Measurements from ENCODE around the gene WDR81. TPM values are rescaled to one million over a fixed set of nuclear protein-coding genes. Genes with fewer than 3 reads are reported as not detected.
A peak's percentile ranks its signal among the peaks of the same experiment; 100 is the strongest.

The WDR81 gene
- total and polyA plus RNA-seq, 7 experiments from 2014 or later: 9.8 to 55.1 (median 36.6) TPM

DNA sequence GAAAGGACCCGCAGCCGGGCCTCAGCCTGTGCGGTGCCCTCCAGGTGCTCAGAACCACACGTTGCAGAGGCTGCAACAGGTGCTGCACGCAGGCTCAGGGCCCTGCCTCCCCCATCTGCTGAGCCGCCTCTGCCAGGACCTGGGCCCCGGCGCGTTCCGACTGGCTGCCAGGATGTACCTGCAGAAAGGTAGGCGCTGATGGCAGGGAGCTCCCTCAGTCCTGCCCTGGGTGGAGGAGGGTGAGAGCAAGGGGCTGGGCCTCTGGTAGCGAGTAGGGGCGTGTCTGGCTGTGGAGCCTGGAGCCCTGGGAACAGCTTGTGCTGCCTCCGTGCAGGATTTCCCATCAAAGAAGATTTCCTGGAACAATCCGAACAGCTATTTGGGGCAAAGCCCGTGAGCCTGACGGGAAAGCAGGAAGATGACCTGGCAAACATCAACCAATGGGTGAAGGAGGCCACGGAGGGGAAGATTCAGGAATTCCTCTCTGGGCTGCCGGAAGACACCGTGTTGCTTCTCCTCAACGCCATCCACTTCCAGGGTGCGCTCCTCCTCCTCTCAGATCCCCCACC is 22.6 kb downstream of the WDR81 start:
- intact Hi-C loops (cut with micrococcal nuclease): no loop called here
- Histone ChIP-seq H3K27me3 (ENCODE audit: control insufficient read depth in 2 of 2, insufficient read depth in 2 of 2, low read length in 2 of 2) (no peaks in the 10 kb centered on the region), H3K9me3 (ENCODE audit: control insufficient read depth in 2 of 3, low read length in 3 of 3) (no peaks in the 10 kb centered on the region), H3K4me3 (ENCODE audit: low read length) (no peak overlapping the region), H3K4me1 (ENCODE audit: control insufficient read depth in 2 of 2, insufficient read depth in 2 of 2, low read length in 2 of 2) (no peaks in the 10 kb centered on the region), H3K27ac (ENCODE audit: low read depth, low read length) (no peak overlapping the region), H3K36me3 (ENCODE audit: control insufficient read depth in 2 of 3, insufficient read depth in 3 of 3, low read length in 3 of 3) (no peaks in the 10 kb centered on the region)
- POLR2A ChIA-PET: interaction anchor here (0.7 kb wide), 1 partner anchor 16 kb away, joined by 4 read pairs; no protein-coding TSS in a partner anchor
- Mint-ChIP-seq H3K36me3 (no peaks in the 10 kb centered on the region), H3K27ac (no peak overlapping the region), H3K4me3 (no peak overlapping the region), H3K9me3 (no peaks in the 10 kb centered on the region), H3K4me1 (peaks cover 0 to 3% (median 0%) of the 10 kb centered on the region in 7 donors), H3K27me3 (no peaks in the 10 kb centered on the region)
- DNase-seq: no peak
- CTCF ChIA-PET: no interaction called here
- ATAC-seq: no peak

DNA sequence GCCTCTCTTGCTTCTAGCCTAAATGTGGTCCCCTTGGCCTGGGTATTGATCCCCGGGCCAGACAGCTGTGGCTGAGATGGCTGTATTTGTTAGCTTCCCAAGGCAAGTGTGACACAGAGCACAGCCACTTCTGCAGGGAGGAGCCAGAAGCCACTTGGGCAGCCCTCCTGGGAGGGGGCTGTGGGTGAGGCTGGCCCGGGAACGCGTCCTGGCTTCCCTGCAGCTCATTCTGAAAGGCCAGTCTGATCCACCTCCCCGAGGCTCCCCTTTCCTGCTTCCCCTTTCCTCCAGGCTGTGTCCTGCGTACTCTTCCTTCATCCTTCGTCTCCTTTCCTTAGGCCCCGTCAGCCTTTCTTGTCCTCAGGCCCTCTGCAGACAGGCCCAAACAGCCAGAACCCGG is 26.1 kb downstream of the WDR81 start:
- Histone ChIP-seq H3K9me3 (ENCODE audit: control insufficient read depth in 2 of 3, low read length in 3 of 3) (no peaks in the 10 kb centered on the region), H3K27me3 (ENCODE audit: control insufficient read depth in 2 of 2, insufficient read depth in 2 of 2, low read length in 2 of 2) (no peaks in the 10 kb centered on the region), H3K27ac (ENCODE audit: low read depth, low read length) (no peak overlapping the region), H3K4me3 (ENCODE audit: low read length) (no peak overlapping the region), H3K36me3 (ENCODE audit: control insufficient read depth in 2 of 3, insufficient read depth in 3 of 3, low read length in 3 of 3) (no peaks in the 10 kb centered on the region), H3K4me1 (ENCODE audit: control insufficient read depth in 2 of 2, insufficient read depth in 2 of 2, low read length in 2 of 2) (no peaks in the 10 kb centered on the region)
- no peak for ATAC-seq
- intact Hi-C loops (cut with micrococcal nuclease): no loop called here
- Mint-ChIP-seq H3K36me3 (no peaks in the 10 kb centered on the region), H3K27ac (no peak overlapping the region), H3K9me3 (no peaks in the 10 kb centered on the region), H3K4me1 (peaks cover 0 to 8% (median 0%) of the 10 kb centered on the region in 7 donors), H3K27me3 (no peaks in the 10 kb centered on the region), H3K4me3 (no peak overlapping the region)
- CTCF ChIA-PET: no interaction called here
- DNase-seq: no peak
- POLR2A ChIA-PET: interaction anchor here (0.7 kb wide), 1 partner anchor 12 kb away, joined by 3 read pairs; the partner anchor contains the start of gene SERPINF1

DNA sequence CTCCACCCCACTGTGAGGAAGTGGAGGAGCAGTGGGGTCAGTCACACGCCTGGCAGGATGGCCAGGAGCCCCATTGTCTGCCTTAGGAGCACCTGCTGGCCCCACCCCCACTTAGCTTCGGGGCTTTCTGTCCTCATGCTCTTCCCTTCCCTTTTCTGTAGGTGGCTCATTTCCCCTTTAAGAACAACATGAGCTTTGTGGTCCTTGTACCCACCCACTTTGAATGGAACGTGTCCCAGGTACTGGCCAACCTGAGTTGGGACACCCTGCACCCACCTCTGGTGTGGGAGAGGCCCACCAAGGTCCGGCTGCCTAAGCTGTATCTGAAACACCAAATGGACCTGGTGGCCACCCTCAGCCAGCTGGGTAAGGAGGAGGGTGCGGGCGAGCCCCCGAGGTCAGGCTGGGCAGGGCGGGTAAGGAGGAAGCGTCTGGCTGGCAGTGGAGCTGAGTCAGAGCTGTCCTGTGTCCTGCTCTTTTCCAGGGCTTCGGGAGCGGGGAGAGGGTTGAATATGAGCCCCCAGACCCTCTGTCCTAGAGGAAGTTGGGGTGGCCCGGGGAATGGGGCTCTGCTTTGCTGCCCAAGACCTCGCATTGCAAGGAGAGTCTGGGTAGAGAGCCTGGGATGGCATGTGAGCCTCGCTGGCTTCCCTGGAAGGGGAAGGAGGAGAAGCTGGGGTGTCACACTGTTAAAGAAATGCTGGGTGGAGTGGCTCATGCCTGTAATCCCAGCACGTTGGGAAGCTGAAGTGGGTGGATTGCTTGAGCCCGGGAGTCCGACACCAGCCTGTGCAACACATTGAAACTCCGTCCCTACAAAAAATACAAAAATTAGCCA is 28.1 kb downstream of the WDR81 start:
- no peaks in the 10 kb centered on the region for H3K36me3 Mint-ChIP-seq
- H3K4me1 ChIP-seq (ENCODE audit: control insufficient read depth in 2 of 2, insufficient read depth in 2 of 2, low read length in 2 of 2): no peaks in the 10 kb centered on the region
- H3K36me3 ChIP-seq (ENCODE audit: control insufficient read depth in 2 of 3, insufficient read depth in 3 of 3, low read length in 3 of 3): no peaks in the 10 kb centered on the region
- H3K9me3 ChIP-seq (ENCODE audit: control insufficient read depth in 2 of 3, low read length in 3 of 3): no peaks in the 10 kb centered on the region
- no peaks in the 10 kb centered on the region for H3K9me3 Mint-ChIP-seq
- no peaks in the 10 kb centered on the region for H3K27me3 ChIP-seq (ENCODE audit: control insufficient read depth in 2 of 2, insufficient read depth in 2 of 2, low read length in 2 of 2)
- ChIA-PET CTCF (no interaction called here), POLR2A (interaction anchor here (1.5 to 2.3 kb wide), 2 partner anchors 11 to 14 kb away, joined by 4 to 6 read pairs; no protein-coding TSS in a partner anchor)
- ATAC-seq (peak; percentile 67), DNase-seq (no peak)
- H3K27ac ChIP-seq (ENCODE audit: low read depth, low read length): no peak overlapping the region
- intact Hi-C loops (cut with micrococcal nuclease): no loop called here
- H3K4me1 Mint-ChIP-seq: peaks cover 0 to 8% (median 0%) of the 10 kb centered on the region in 7 donors
- H3K4me3 ChIP-seq (ENCODE audit: low read length): no peak overlapping the region
- peaks cover 0 to 3% (median 0%) of the 10 kb centered on the region in 5 donors for H3K27me3 Mint-ChIP-seq
- no peak overlapping the region for H3K4me3 Mint-ChIP-seq
- peak overlapping the region in 2 of 9 donors; percentile 45 to 74 for H3K27ac Mint-ChIP-seq

DNA sequence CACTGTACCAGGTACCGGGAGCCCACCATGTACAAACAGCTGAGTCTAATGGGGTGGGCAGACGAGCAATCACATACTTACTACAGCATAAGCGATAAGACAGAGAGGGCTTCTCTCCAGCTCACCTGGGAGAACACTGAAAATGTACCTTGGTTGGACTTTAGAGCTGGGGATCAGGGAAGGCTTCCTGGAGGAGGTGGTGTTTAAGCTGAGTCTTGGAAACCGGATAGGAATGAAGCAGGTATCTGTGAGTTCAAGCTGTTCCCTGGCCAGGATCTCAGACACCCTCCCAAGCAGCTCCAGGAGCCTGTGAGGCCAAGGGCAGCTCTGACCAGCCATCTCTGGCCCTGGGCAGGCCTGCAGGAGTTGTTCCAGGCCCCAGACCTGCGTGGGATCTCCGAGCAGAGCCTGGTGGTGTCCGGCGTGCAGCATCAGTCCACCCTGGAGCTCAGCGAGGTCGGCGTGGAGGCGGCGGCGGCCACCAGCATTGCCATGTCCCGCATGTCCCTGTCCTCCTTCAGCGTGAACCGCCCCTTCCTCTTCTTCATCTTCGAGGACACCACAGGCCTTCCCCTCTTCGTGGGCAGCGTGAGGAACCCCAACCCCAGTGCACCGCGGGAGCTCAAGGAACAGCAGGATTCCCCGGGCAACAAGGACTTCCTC is 29.4 kb downstream of the WDR81 start:
- no peaks in the 10 kb centered on the region for H3K9me3 Mint-ChIP-seq
- Histone ChIP-seq H3K4me1 (ENCODE audit: control insufficient read depth in 2 of 2, insufficient read depth in 2 of 2, low read length in 2 of 2) (no peaks in the 10 kb centered on the region), H3K4me3 (ENCODE audit: low read length) (no peak overlapping the region), H3K9me3 (ENCODE audit: control insufficient read depth in 2 of 3, low read length in 3 of 3) (no peaks in the 10 kb centered on the region), H3K27ac (ENCODE audit: low read depth, low read length) (no peak overlapping the region), H3K27me3 (ENCODE audit: control insufficient read depth in 2 of 2, insufficient read depth in 2 of 2, low read length in 2 of 2) (no peaks in the 10 kb centered on the region), H3K36me3 (ENCODE audit: control insufficient read depth in 2 of 3, insufficient read depth in 3 of 3, low read length in 3 of 3) (no peaks in the 10 kb centered on the region)
- no peak for DNase-seq
- peaks cover 0 to 10% (median 7%) of the 10 kb centered on the region in 7 donors for H3K4me1 Mint-ChIP-seq
- no peak for ATAC-seq
- no peak overlapping the region for H3K27ac Mint-ChIP-seq
- peaks cover 0 to 9% (median 0%) of the 10 kb centered on the region in 5 donors for H3K27me3 Mint-ChIP-seq
- H3K4me3 Mint-ChIP-seq: no peak overlapping the region
- CTCF ChIA-PET: interaction anchor here (0.6 kb wide), 1 partner anchor 70 kb away, joined by 3 read pairs; no protein-coding TSS in a partner anchor
- H3K36me3 Mint-ChIP-seq: no peaks in the 10 kb centered on the region
- intact Hi-C loops (cut with micrococcal nuclease): no loop called here
- POLR2A ChIA-PET: interaction anchor here (1.5 to 2.3 kb wide), 2 partner anchors 10 to 12 kb away, joined by 4 to 6 read pairs; no protein-coding TSS in a partner anchor

DNA sequence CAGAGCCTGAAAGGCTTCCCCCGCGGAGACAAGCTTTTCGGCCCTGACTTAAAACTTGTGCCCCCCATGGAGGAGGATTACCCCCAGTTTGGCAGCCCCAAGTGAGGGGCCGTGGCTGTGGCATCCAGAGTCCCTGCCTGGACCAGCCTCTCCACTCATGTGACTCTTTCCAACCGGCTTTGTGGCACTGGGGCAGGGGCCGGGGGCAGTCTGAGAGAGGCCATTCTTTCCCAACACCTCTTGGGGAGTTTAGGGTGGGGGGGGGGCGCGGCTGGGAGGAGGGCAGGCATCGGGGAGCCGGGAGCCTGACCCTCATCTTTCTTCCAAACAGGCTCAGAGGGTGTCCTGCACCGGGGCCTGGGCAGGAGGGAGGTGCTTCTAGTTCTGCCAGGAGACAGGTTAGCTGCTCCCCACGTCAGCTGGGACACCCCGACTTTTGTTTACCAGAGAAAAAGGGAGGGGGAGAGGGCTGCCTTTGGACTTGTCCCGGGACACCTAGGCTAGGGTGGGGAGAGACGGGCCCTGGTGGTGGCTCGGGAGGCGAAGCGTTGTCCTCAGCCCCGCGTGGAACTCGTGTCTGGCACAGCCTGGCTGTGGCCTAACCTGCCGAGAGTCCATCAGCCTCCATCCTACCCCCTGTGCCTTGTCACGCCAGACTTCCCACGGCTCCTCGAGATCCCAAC is 30.1 kb downstream of the WDR81 start:
- Histone ChIP-seq H3K4me3 (ENCODE audit: low read length) (no peak overlapping the region), H3K27ac (ENCODE audit: low read depth, low read length) (no peak overlapping the region), H3K9me3 (ENCODE audit: control insufficient read depth in 2 of 3, low read length in 3 of 3) (no peaks in the 10 kb centered on the region), H3K4me1 (ENCODE audit: control insufficient read depth in 2 of 2, insufficient read depth in 2 of 2, low read length in 2 of 2) (no peaks in the 10 kb centered on the region), H3K27me3 (ENCODE audit: control insufficient read depth in 2 of 2, insufficient read depth in 2 of 2, low read length in 2 of 2) (no peaks in the 10 kb centered on the region), H3K36me3 (ENCODE audit: control insufficient read depth in 2 of 3, insufficient read depth in 3 of 3, low read length in 3 of 3) (no peaks in the 10 kb centered on the region)
- intact Hi-C loops (cut with micrococcal nuclease): no loop called here
- Mint-ChIP-seq H3K27me3 (peaks cover 0 to 9% (median 0%) of the 10 kb centered on the region in 5 donors), H3K4me3 (no peak overlapping the region), H3K36me3 (no peaks in the 10 kb centered on the region), H3K27ac (peak overlapping the region in 1 of 9 donors; percentile 49), H3K9me3 (no peaks in the 10 kb centered on the region), H3K4me1 (peaks cover 0 to 10% (median 7%) of the 10 kb centered on the region in 7 donors)
- POLR2A ChIA-PET: interaction anchor here (1.5 to 2.3 kb wide), 2 partner anchors 9 to 12 kb away, joined by 4 to 6 read pairs; no protein-coding TSS in a partner anchor
- CTCF ChIA-PET: interaction anchor here (0.6 kb wide), 1 partner anchor 69 kb away, joined by 3 read pairs; no protein-coding TSS in a partner anchor
- ATAC-seq (no peak), DNase-seq (no peak)

DNA sequence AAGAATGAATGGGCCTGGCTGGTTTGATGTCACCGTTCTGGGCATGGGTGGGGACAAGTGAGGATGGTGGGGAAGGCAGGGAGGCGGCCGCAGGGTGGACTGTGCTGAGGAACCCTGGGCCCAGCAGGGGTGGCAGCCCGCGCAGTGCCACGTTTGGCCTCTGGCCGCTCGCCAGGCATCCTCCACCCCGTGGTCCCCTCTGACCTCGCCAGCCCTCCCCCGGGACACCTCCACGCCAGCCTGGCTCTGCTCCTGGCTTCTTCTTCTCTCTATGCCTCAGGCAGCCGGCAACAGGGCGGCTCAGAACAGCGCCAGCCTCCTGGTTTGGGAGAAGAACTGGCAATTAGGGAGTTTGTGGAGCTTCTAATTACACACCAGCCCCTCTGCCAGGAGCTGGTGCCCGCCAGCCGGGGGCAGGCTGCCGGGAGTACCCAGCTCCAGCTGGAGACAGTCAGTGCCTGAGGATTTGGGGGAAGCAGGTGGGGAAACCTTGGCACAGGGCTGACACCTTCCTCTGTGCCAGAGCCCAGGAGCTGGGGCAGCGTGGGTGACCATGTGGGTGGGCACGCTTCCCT is 30.8 kb downstream of the WDR81 start:
- Mint-ChIP-seq H3K27me3 (peaks cover 0 to 9% (median 0%) of the 10 kb centered on the region in 5 donors), H3K9me3 (no peaks in the 10 kb centered on the region), H3K27ac (peak overlapping the region in 4 of 9 donors; percentile 49 to 86 (median 64)), H3K36me3 (no peaks in the 10 kb centered on the region), H3K4me1 (peaks cover 0 to 13% (median 7%) of the 10 kb centered on the region in 7 donors), H3K4me3 (no peak overlapping the region)
- H3K27me3 ChIP-seq (ENCODE audit: control insufficient read depth in 2 of 2, insufficient read depth in 2 of 2, low read length in 2 of 2): no peaks in the 10 kb centered on the region
- DNase-seq (no peak), ATAC-seq (no peak)
- intact Hi-C loops (cut with micrococcal nuclease): no loop called here
- H3K4me3 ChIP-seq (ENCODE audit: low read length): no peak overlapping the region
- no peaks in the 10 kb centered on the region for H3K9me3 ChIP-seq (ENCODE audit: control insufficient read depth in 2 of 3, low read length in 3 of 3)
- no peaks in the 10 kb centered on the region for H3K36me3 ChIP-seq (ENCODE audit: control insufficient read depth in 2 of 3, insufficient read depth in 3 of 3, low read length in 3 of 3)
- H3K4me1 ChIP-seq (ENCODE audit: control insufficient read depth in 2 of 2, insufficient read depth in 2 of 2, low read length in 2 of 2): no peaks in the 10 kb centered on the region
- ChIA-PET CTCF (no interaction called here), POLR2A (interaction anchor here (0.8 kb wide), 1 partner anchor 131 kb away, joined by 5 read pairs; no protein-coding TSS in a partner anchor)
- H3K27ac ChIP-seq (ENCODE audit: low read depth, low read length): no peak overlapping the region

Data from naive thymus-derived CD4-positive, alpha-beta T cell (primary cell).